ENCODE measurements around the gene CETN2.

GRCh38 chrX:152872522-152872921 lies 42.0 kb upstream of the CETN2 start:
- TF ChIP-seq CTCF (IDR thresholded peaks at IDR 0.05) (no peak), POLR2A (IDR thresholded peaks at IDR 0.05) (no peak)

All from sigmoid colon (tissue), 3 donors.